Hepatic stellate cell (primary cell): ENCODE measurements around the gene PLEKHS1.
"Not testable (repeated sequence)": the region's sequence is repeated elsewhere in the genome, so short reads cannot be mapped to it uniquely, and the experiment has no call there.

Experiments
- DNase-seq: peaks from one replicate; pipeline ENCODE4 v3.0.0; 2011; ENCODE audit warnings: low spot score

Gene PLEKHS1

DNA sequence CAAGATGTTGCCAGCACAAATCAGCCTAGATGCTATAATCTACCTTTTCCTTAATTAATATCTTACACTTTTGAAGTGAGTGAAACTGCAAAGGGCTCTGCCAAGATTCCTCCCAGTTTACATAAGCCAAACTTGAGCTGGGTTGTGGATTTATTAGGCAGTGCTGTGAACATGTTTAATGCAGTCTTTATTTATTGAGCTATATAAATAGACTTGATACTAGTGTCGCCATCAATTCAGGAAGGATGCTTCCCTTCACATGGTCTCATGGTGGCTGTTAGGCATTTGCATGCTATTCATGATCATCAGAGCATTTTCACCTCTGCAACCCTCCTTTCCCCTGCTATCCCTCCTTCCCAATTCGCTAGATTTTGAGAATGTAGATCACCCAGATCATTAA, 40.2 kb downstream of the PLEKHS1 start:
- no peak for DNase-seq

DNA sequence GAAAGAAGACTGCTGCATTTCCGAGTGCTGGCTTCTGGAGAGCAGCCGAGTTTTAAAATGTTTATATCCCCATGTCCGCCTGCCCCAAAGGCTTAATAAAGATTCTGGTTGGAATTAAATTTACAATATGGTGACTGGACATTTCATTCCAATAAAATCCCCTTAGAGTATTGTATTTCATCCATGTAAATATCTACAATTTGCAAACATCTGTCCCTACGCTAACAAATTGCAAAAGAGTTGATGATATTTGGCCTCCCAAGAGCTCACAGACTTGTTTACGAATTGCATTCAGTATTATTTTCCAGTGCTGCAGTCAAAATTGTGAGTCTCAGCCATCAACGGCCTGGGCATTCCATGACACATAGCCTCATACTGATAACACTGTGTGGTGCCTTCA, 50.1 kb downstream of the PLEKHS1 start:
- DNase-seq, result no peak

DNA sequence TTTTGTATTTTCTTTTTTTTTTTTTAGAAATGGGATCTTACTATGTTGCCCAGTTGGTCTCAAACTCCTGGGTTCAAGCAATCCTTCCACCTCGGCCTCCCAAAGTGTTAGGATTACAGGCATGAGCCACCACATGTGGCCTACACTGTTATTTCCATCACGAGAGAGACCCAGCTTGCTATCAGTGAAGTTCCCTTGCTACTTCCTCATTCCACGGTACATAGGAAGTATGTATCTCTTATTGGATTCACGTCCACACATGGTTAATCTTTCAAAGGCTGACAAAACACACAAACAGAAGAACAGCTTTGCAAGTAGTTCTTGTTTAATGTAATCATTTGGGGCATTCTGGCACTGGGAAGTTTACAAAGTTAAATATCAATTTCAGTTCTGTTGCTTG, 51.5 kb downstream of the PLEKHS1 start:
- DNase-seq, result no peak

DNA sequence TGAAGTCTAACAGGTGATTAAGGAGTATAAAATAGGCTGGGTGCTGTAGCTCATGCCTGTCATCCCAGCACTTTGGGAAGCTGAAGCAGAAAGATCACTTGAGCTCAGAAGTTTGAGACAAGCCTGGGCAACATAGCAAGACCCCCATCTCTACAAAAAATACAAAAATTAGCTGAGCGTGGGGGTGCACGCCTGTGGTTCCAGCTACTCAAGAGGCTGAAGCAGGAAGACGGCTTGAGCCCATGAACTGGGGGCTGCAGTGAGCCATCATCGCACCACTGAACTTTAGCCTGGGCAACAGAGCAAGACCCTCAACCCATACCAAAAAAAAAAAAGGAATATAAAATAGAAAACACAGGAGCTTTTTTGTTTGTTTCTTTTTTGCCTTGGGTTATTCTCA, 55.0 kb downstream of the PLEKHS1 start:
- no peak for DNase-seq

DNA sequence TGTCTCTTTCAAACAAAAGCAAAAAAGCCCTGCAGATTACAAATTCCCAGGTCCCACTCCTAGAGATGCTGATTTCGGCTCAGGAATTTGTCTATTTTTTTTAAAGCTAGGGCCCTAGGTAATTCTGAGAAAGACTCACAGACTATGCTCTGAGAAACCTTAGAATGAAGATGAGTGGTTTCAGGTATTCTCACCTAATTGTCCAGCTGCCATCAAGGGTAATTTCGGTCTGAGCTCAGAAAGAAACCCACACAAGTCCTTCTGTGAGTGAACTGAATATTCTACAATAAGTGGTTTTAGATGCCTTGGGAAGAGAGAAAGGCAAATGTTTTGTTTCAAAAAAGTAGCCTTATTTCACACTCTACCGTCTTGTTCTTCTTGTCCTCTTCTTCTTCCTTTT, 56.7 kb downstream of the PLEKHS1 start:
- DNase-seq, result no peak

DNA sequence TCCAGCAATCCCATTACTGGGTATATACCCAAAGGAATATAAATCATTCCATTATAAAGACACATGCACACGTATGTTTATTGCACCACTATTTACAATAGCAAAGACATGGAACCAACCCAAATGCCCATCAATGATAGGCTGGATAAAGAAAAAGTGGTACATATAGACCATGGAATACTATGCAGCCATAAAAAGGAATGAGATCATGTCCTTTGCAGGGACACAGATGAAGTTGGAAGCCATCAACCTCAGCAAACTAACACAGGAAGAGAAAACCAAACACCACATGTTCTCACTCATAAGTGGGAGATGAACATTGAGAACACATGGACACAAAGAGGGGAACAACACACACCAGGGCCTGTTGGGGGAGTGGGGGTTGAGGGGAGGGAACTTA, 63.2 kb downstream of the PLEKHS1 start:
- not testable (repeated sequence) for DNase-seq

DNA sequence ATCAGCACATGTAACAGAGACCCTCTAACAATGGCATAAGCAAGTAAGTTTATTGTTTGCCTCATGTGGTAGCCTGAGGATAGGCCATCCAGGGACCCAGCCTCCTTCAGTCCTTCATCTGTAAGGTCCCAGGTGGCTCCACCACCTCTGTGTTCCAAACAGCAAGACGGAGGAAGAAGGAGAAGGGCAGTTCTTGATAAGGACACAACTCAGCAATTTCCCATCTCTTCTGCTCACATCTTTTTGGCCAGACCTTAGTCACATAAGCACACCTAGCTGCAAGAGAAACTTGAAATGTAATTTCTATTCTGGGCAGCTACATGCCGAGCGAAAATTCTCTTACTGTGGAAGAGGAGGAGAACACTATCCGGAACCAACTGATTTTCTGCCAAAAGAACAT, 68.5 kb downstream of the PLEKHS1 start:
- DNase-seq, result no peak

DNA sequence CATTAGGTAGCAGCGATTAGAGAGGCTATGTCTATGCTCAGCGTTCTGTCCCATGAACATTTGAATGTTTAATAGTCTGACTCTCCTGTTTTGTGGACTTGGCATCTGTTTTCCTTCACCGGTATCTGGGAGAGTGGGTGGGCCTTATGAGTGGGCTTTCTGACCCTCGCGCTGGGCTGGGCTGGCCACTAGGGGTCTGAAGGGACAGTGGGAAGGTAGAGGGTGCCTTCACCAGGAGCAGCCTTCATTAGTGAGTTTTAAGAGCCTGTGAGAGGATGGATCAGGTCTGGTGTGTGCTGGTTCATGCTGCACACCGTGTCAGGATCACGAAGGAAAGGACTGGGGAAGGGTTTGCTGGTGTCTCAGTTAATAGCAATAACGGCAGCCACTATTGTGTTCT, 69.0 kb downstream of the PLEKHS1 start:
- no peak for DNase-seq

DNA sequence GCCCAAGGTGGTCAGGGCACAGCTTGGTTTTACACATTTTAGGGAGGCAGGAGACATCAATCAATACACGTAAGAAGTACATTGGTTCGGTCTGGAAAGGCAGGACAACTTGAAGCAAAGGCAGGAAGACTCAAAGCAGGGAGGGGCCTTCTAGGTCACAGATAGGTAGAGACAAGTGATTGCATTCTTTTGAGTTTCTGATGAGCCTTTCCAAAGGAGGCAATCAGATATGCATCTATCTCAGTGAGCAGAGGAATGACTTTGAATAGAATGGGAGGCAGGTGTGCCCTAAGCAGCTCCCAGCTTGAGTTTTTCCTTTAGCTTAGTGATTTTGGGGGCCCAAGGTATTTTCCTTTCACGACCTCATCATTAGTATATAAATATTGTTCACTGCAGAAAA, 69.8 kb downstream of the PLEKHS1 start:
- not testable (repeated sequence) for DNase-seq

DNA sequence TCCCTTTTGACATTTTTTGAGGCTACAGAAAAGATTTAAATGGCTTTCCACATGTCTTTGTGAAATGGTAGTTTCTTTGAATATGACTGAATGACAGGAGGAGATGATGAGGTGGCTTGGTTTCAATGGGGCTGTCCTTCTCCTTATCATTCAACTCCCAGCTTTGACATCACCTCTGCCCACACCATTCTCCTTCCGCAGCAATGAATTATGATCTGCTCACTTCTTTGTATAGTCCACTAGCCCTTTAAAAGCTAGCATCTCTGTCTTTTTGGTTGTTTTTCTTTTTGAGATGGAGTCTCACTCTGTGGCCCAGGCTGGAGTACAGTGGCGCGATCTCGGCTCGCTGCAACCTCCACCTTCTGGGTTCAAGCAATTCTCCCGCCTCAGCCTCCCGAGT, 70.7 kb downstream of the PLEKHS1 start:
- no peak for DNase-seq

DNA sequence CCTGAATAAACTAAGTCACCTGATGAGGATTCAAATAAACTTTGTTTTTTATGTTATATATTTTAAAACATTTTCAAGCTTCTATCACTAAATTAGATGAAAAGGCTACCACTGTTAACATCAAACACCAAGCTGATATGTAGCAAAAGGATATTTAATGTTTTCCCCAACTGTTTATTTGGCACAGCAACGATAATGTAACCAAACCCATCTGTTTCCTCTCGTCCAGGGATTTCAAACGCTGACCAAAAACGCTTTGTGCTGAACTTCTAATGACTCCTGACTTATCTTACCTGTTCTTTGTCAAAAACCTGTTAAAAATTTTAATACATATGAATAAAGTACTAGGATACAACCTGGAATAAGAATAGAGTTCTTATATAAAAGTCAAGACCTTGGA, 71.9 kb downstream of the PLEKHS1 start:
- DNase-seq, result no peak

DNA sequence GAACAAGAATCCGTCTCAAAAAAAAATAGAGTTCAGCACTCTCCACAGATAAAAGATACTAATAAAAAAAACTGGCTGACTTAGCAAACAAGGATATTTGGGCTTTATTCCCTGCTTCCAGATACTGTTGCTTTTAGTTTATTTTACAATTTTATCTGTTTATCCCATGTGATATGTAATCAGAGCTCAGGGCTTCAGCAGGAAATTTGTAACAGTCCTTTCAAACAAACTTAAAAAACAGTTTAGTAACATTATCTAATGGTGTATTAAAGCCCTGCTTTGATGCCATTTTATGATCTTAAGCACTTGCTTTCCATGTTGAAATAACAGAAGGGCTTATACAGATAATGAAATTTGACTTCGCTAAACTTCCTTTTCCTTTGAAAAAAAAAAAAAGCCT, 74.3 kb downstream of the PLEKHS1 start:
- DNase-seq, result no peak

DNA sequence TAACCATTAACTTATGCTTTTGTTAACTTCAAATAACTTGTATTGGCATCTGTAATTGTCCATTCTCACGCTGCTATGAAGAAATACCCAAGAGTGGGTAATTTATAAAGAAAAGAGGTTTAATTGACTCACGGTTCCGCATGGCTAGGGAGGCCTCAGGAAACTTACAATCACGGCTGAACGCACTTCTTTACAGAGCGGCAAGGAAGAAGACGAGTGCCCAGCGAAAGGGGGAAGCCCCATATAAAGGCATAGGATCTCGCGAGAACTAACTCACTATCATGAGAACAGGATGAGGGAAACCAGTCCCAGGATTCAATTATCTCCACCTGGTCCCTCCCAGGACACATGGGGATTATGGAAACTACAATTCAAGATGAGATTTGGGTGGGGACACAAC, 77.1 kb downstream of the PLEKHS1 start:
- DNase-seq, result not testable (repeated sequence)
